SU-DHL-6 (cell line): ENCODE measurements around the gene CYP4F12.

Source experiments
- H2AFZ ChIP-seq: fragments of 200-600 bp; sonication (generic); 2 replicates; pipeline ENCODE4 v1.6.1; 2014; ENCODE audit warnings: low read depth, mild to moderate bottlenecking, moderate library complexity, mixed read lengths, antibody characterized with exemption, low read length; ENCODE audit not compliant: severe bottlenecking
- H3F3A ChIP-seq: fragments of 200-600 bp; shearing (Covaris generic); 2 replicates; pipeline ENCODE4 v1.6.0; 2016; ENCODE audit warnings: antibody characterized with exemption, mild to moderate bottlenecking; ENCODE audit not compliant: insufficient read depth
- H3K27ac ChIP-seq: fragments of 200-600 bp; sonication (generic); 2 replicates; pipeline ENCODE4 v1.5.1; 2016; ENCODE audit warnings: low read depth, mild to moderate bottlenecking, low read length, moderate library complexity, mixed read lengths
- H3K27me3 ChIP-seq: fragments of 200-600 bp; sonication (generic), shearing (Covaris generic); 2 replicates; pipeline ENCODE4 v1.6.0; 2014; ENCODE audit warnings: mild to moderate bottlenecking, low read length
- H3K36me3 ChIP-seq: fragments of 200-600 bp; sonication (generic); 2 replicates; pipeline ENCODE4 v1.6.1; 2014; ENCODE audit warnings: mild to moderate bottlenecking, low read length, mixed read lengths
- H3K4me2 ChIP-seq: fragments of 300-600, 200-600 bp; shearing (Covaris generic), sonication (generic); 2 replicates; pipeline ENCODE4 v1.6.0; 2014; ENCODE audit warnings: low read length, low read depth, mild to moderate bottlenecking; ENCODE audit not compliant: poor library complexity, severe bottlenecking
- H3K4me3 ChIP-seq: fragments of 200-600 bp; sonication (generic); 2 replicates; pipeline ENCODE4 v1.5.1; 2014; ENCODE audit warnings: antibody characterized with exemption, low read length, mild to moderate bottlenecking, mixed read lengths; ENCODE audit not compliant: insufficient read depth, poor library complexity, severe bottlenecking
- H3K79me2 ChIP-seq: fragments of 200-600 bp; sonication (generic); 2 replicates; pipeline ENCODE4 v1.6.1; 2014; ENCODE audit warnings: mild to moderate bottlenecking, low read length, moderate library complexity; ENCODE audit not compliant: insufficient read depth
- H3K9ac ChIP-seq: fragments of 200-600 bp; sonication (generic); 2 replicates; pipeline ENCODE4 v1.7.0; 2014; ENCODE audit warnings: mild to moderate bottlenecking, low read length
- H3K9me2 ChIP-seq: fragments of 200-600 bp; sonication (generic); replicated peaks from 2 replicates; pipeline ENCODE4 v1.6.1; 2014; ENCODE audit warnings: low read length; ENCODE audit not compliant: insufficient read depth
- H3K9me3 ChIP-seq: fragments of 200-600 bp; sonication (generic); 2 replicates; pipeline ENCODE4 v1.6.1; 2014; ENCODE audit warnings: low read length, mixed read lengths; ENCODE audit not compliant: insufficient read depth
- H4K20me1 ChIP-seq: fragments of 200-600 bp; sonication (generic); 2 replicates; pipeline ENCODE4 v1.6.1; 2014; ENCODE audit warnings: low read depth, mild to moderate bottlenecking, antibody characterized with exemption, low read length, moderate library complexity, mixed read lengths
- CTCF ChIP-seq: fragments of 200-600 bp; sonication (generic); IDR thresholded peaks from one replicate; pipeline ENCODE4 v1.5.1; 2017; ENCODE audit warnings: antibody characterized with exemption, mild to moderate bottlenecking, low read length, moderate library complexity; ENCODE audit not compliant: insufficient read depth, poor library complexity, severe bottlenecking
- EZH2phosphoT487 ChIP-seq: fragments of 200-600 bp; sonication (generic), shearing (Covaris generic); conservative IDR thresholded peaks from 2 replicates; pipeline ENCODE4 v1.6.1; 2018; ENCODE audit warnings: mild to moderate bottlenecking, antibody characterized with exemption, low read length, moderate library complexity, mixed read lengths

The CYP4F12 gene

GRCh38 chr19:15666186-15666585, 6.7 kb upstream of the CYP4F12 start:
- Histone ChIP-seq H3K4me2 (no peak overlapping the region), H2AFZ (no peak overlapping the region), H3K36me3 (no peaks in the 10 kb centered on the region), H3K9ac (no peak overlapping the region), H3K27me3 (no peaks in the 10 kb centered on the region), H4K20me1 (no peaks in the 10 kb centered on the region), H3K79me2 (no peaks in the 10 kb centered on the region), H3K9me2 (no peaks in the 10 kb centered on the region), H3K9me3 (no peaks in the 10 kb centered on the region), H3K27ac (no peak overlapping the region), H3K4me3 (no peak overlapping the region), H3F3A (no peaks in the 10 kb centered on the region)
- no peak for TF ChIP-seq EZH2phosphoT487
- TF ChIP-seq CTCF, result no peak

DNA sequence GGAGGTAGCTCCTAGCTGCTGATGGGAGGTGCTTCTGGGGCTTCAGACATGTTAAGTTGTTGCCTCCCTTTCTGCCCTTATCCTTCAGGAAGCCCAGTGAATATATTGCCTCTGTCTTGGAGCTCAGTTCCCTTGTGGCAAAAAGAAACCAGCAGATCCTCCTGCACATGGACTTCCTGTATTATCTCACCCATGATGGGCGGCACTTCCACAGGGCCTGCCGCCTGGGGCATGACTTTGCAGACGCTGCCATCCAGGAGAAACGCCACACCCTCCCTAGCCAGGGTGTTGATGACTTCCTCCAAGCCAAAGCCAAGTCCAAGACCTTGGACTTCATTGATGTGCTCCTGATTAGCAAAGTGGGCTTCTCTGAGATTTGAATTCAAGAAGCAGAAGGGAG, 6.0 kb upstream of the CYP4F12 start:
- Histone ChIP-seq H3K9ac (no peak overlapping the region), H3K27ac (no peak overlapping the region), H3K4me3 (no peak overlapping the region), H3K4me2 (no peak overlapping the region), H3K9me3 (no peaks in the 10 kb centered on the region), H3K36me3 (no peaks in the 10 kb centered on the region), H2AFZ (no peak overlapping the region), H3F3A (no peaks in the 10 kb centered on the region), H3K27me3 (no peaks in the 10 kb centered on the region), H4K20me1 (no peaks in the 10 kb centered on the region), H3K9me2 (no peaks in the 10 kb centered on the region), H3K79me2 (no peaks in the 10 kb centered on the region)
- TF ChIP-seq EZH2phosphoT487, result no peak
- TF ChIP-seq CTCF, result no peak

DNA sequence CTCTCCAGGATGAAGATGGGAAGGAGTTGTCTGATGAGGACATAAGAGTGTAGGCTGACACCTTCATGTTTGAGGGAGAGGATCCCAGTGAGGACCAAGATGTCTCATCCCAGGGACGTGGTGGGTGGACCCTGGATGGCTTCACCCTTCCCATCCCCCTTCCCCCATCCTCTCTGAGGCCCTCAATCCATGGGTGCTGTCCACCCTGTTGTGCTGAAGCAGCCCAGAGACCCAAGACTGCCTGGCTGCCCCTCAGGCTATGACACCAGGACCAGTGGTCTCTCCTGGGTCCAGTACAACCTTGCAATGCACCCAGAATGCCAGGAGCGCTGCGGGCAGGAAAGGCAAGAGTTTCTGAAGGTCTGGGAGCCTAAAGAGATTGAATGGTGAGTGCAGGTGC, 3.4 kb upstream of the CYP4F12 start:
- H3K27ac ChIP-seq, result no peak overlapping the region
- H3K9me3 ChIP-seq, result no peaks in the 10 kb centered on the region
- no peaks in the 10 kb centered on the region for H4K20me1 ChIP-seq
- H3K4me2 ChIP-seq, result no peak overlapping the region
- H3K4me3 ChIP-seq, result no peak overlapping the region
- H3F3A ChIP-seq, result no peaks in the 10 kb centered on the region
- no peak overlapping the region for H3K9ac ChIP-seq
- no peaks in the 10 kb centered on the region for H3K27me3 ChIP-seq
- TF ChIP-seq EZH2phosphoT487 (no peak), CTCF (no peak)
- H2AFZ ChIP-seq, result no peak overlapping the region
- no peaks in the 10 kb centered on the region for H3K9me2 ChIP-seq
- H3K79me2 ChIP-seq, result no peaks in the 10 kb centered on the region
- H3K36me3 ChIP-seq, result no peaks in the 10 kb centered on the region

- H3K4me3 ChIP-seq, result no peak overlapping the region
- no peak overlapping the region for H3K4me2 ChIP-seq
- H3F3A ChIP-seq, result no peaks in the 10 kb centered on the region
- no peaks in the 10 kb centered on the region for H3K79me2 ChIP-seq
- no peak overlapping the region for H3K9ac ChIP-seq
- H3K9me3 ChIP-seq, result no peaks in the 10 kb centered on the region
- no peaks in the 10 kb centered on the region for H4K20me1 ChIP-seq
- H3K9me2 ChIP-seq, result no peaks in the 10 kb centered on the region
- no peaks in the 10 kb centered on the region for H3K36me3 ChIP-seq
- TF ChIP-seq EZH2phosphoT487 (no peak), CTCF (no peak)
- H3K27me3 ChIP-seq, result no peaks in the 10 kb centered on the region
- no peak overlapping the region for H2AFZ ChIP-seq
- no peak overlapping the region for H3K27ac ChIP-seq
Measured at GRCh38 chr19:15669891-15670290, 3.0 kb upstream of the CYP4F12 start.
